ENCODE results near the gene SMCR8. TPM values are rescaled to one million over a fixed set of nuclear protein-coding genes. Genes with fewer than 3 reads are reported as not detected.

The SMCR8 gene
- total RNA-seq, 2 donors from 2014 or later = 20.7 to 22.2 TPM

Small RNA genes within 50 kb of the gene (microRNA-seq; reads per million reads assigned to microRNA genes)
- gene MIR6778 (ENCODE audit: borderline microRNAs expressed) = not detected

Other genes with a start within 250 kb of the SMCR8 start
- 10 to 100 TPM; 45.1 to 49.9 TPM for gene DRG2, start 227.3 kb upstream of the SMCR8 start, total RNA-seq
- 1 to 10 TPM; 1.7 to 2.4 TPM for gene MYO15A, start 206.5 kb upstream of the SMCR8 start, total RNA-seq
- gene ALKBH5, start 131.5 kb upstream of the SMCR8 start, total RNA-seq = 10 to 100 TPM; 64.1 to 80.9 TPM
- 10 to 100 TPM; 66.3 to 69.3 TPM for gene LLGL1, start 89.7 kb upstream of the SMCR8 start, total RNA-seq
- gene FLII, start 56.6 kb upstream of the SMCR8 start, total RNA-seq = 100 to 1,000 TPM; 299 to 335 TPM
- 10 to 100 TPM; 15.3 to 19.6 TPM for gene MIEF2, start 54.6 kb upstream of the SMCR8 start, total RNA-seq
- 10 to 100 TPM; 60.4 to 67.4 TPM for gene TOP3A, start 299 bp upstream of the SMCR8 start, total RNA-seq
- 10 to 100 TPM; 38.5 to 40.9 TPM for gene SHMT1, start 48.3 kb downstream of the SMCR8 start, total RNA-seq
- not detected for gene EVPLL, start 62.5 kb downstream of the SMCR8 start, total RNA-seq
- gene LGALS9C, start 161.5 kb downstream of the SMCR8 start, total RNA-seq = not detected